Heart left ventricle (tissue), 13 donors: ENCODE measurements around the gene SFXN1.

Experiments
- CTCF ChIP-seq, 12 donors: fragments of 200-600 bp; sonication (generic) in 4 of 12; IDR thresholded peaks; one replicate each; pipeline versions ENCODE4 v1.5.0 to v1.8.0; 2018 to 2022; ENCODE audit warnings: antibody characterized with exemption in 12 of 12, mild to moderate bottlenecking in 5 of 12
- POLR2A ChIP-seq, 2 donors: fragments of 450-650 bp; IDR thresholded peaks; one replicate each; pipeline ENCODE4 v1.6.1; 2017; ENCODE audit warnings: antibody characterized with exemption in 2 of 2, mild to moderate bottlenecking in 2 of 2, moderate library complexity in 2 of 2
- donor health status: ischemic (EF 13 %, LVEDD 7.1; RV severe dilation, severe dysfunction).
- donor health status: DM: no; HTN: yes; CAD: no.
- donor health status: DM: no; HTN: no; CAD: no.
- donor health status: ischemic (EF 25% LVEDD 6.9; RV normal size, moderate dysfunction).
- donor health status: ischemic (EF 25% LVEDD 5.7; RV mildly dilated, moderate dysfunction).
- donor health status: ischemic (EF 35%, LVEDD 5.7; RV mildly dilated, moderate dysfunction).
- donor health status: nonischemic (EF 11% LVEDD 7.7; RV severe dilation, severe dysfunction).
- donor health status: DM: yes; HTN: yes; CAD: no.
- donor health status: PGD.
- donor health status: ischemic (EF 29% LVEDD 5.4; RV normal size, mild dysfunction).
- donor health status: nonischemic (EF 23%, LVEDD 6.1; RV moderate dilation, normal function).

- TF ChIP-seq CTCF (IDR thresholded peaks at IDR 0.05): no peak
- TF ChIP-seq POLR2A (IDR thresholded peaks at IDR 0.05): no peak
These were observed 65.8 kb downstream of the SFXN1 start for GRCh38 chr5:175544108-175544511.
